Bronchial epithelial cell (primary cell): ENCODE data around the gene HOXB6. TPM values are rescaled to one million over a fixed set of nuclear protein-coding genes. Genes with fewer than 3 reads are reported as not detected.

Source experiments
- DNase-seq: peaks from one replicate; pipeline ENCODE4 v3.0.0-alpha.2; 2010; ENCODE audit warnings: low read depth
- FAIRE-seq: peaks from 2 replicates; lab custom pipeline; 2011; peaks lifted over from hg19 to GRCh38; lab: Jason Lieb, UNC
- H3K27me3 ChIP-seq: 2 replicates; pipeline ENCODE4 v1.5.1; 2011; ENCODE audit warnings: low read length; ENCODE audit not compliant: control insufficient read depth, insufficient read depth
- H3K36me3 ChIP-seq: 2 replicates; pipeline ENCODE4 v1.5.1; 2011; ENCODE audit warnings: low read length; ENCODE audit not compliant: control insufficient read depth, insufficient read depth
- H3K4me3 ChIP-seq: 2 replicates; pipeline ENCODE4 v1.5.1; 2011; ENCODE audit warnings: mild to moderate bottlenecking, low read depth, low read length, control low read depth
- CTCF ChIP-seq: IDR thresholded peaks from 2 replicates; pipeline ENCODE4 v1.5.1; 2011; ENCODE audit warnings: mild to moderate bottlenecking, moderate library complexity, low read length, control low read depth, inconsistent platforms; ENCODE audit not compliant: insufficient read depth, severe bottlenecking
- total RNA-seq: library from RNA; depleted of rRNA; stranded (reverse); fragments of >200 nt; gene quantifications from 2 replicates; pipeline ENCODE4 v1.2.1, GENCODE V29; 2014

Gene HOXB6
- total RNA-seq, 1 donor from 2014 or later, result not detected

- no peak for DNase-seq
- Histone ChIP-seq H3K36me3 (no peaks in the 10 kb centered on the region), H3K4me3 (no peak overlapping the region), H3K27me3 (peaks cover 83% of the 10 kb centered on the region)
- no peak for TF ChIP-seq CTCF
- FAIRE-seq, result no peak
Measured at GRCh38 chr17:48565925-48566710, 38.7 kb downstream of the HOXB6 start.

DNA sequence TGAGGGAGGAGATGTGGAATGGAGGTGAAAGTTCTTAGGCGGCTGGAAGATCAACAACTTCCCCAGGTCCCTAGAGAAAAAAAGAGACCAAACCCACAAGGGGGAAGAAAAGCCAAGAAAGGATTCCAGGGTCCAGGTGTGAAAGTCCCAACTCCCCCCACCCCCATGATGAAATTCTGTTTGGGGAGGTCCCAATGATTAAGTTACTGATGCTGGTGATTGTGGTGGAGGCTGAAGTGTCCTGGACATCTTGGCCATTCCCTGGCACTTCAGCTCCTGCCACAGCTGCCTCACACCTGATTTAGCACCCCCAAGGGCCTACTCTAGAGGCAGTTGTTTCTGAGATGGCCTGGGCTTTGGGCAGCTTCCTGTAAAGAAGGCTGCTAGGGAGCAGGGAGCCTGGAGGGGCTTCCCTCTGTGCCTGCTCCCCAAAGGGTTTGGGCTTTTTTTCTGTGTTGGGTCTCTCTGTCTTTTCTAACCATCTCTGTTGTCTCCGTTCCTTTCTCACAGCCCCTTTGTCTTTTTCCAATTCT is 39.7 kb downstream of the HOXB6 start:
- no peak overlapping the region for H3K4me3 ChIP-seq
- H3K27me3 ChIP-seq, result peaks cover 82% of the 10 kb centered on the region
- FAIRE-seq (no peak), DNase-seq (no peak)
- no peak for TF ChIP-seq CTCF
- no peaks in the 10 kb centered on the region for H3K36me3 ChIP-seq

DNA sequence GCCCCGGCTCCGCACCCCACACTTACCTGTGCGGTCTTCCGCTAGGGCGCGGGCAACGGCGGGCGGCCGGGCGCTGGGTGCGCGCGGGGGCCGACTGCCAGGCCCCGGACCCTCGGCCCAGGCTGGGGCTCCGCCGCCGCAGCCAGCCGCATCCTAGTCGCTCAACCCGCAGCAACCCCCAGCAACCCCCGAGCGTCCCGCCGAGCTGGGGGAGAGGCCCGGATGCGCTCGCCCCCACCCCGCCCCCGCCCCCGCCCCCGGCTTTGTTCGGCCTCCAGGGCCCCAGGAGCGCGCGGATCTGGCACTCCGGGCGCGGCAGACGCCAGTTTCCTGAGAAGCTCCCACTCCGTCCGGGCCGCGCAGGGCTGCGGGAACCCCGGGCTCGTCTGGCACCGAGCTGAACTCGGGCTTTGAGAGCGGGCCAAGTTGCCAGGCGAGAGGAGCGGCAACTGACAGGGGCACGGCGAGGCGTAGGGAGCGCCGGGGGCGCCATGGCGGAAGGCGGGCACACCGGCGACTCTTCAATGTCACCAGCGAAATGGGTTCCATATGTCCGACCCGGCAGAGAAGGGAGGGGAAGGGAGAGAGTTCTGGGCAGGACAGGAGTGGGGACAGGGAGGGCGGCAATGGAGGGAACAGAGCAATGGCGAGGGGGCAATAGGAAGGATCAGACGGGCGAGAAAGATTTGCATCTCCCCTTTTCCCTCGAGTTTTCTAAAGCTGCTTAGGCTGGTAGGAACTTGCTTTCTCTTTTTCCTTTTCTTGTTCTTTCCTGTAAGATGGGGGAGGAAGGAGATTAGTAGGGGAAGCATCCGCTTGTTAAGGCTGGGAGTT is 40.4 kb downstream of the HOXB6 start:
- DNase-seq (no peak), FAIRE-seq (no peak)
- no peak for TF ChIP-seq CTCF
- Histone ChIP-seq H3K36me3 (no peaks in the 10 kb centered on the region), H3K4me3 (no peak overlapping the region), H3K27me3 (peaks cover 82% of the 10 kb centered on the region)

DNA sequence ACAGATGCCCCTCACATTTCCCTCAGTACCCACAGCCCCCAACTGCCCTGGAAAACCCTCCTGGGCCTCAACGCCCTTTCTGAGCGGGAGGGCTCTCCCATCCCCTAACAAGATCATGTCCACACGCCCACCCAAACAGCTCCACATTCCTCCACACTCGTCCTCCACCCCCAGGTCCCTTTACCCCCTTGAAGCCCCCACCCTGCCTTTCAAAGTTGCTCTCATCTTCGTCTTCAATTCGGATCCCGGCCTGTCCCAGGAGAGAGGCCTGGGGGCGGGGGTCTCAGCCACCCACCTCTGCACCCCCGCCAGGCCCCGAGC is 41.0 kb downstream of the HOXB6 start:
- no peak for TF ChIP-seq CTCF
- Histone ChIP-seq H3K27me3 (peaks cover 84% of the 10 kb centered on the region), H3K36me3 (no peaks in the 10 kb centered on the region), H3K4me3 (no peak overlapping the region)
- DNase-seq, result no peak
- FAIRE-seq, result no peak

- H3K27me3 ChIP-seq, result peaks cover 84% of the 10 kb centered on the region
- no peaks in the 10 kb centered on the region for H3K36me3 ChIP-seq
- no peak overlapping the region for H3K4me3 ChIP-seq
- TF ChIP-seq CTCF, result no peak
- FAIRE-seq, result no peak
- DNase-seq, result no peak
Measured at GRCh38 chr17:48563385-48563838, 41.4 kb downstream of the HOXB6 start.
